GM19023 (cell line): ENCODE measurements around the gene GPR82.
A peak's percentile ranks its signal among the peaks of the same experiment; 100 is the strongest.
"Not testable (repeated sequence)": the region's sequence is repeated elsewhere in the genome, so short reads cannot be mapped to it uniquely, and the experiment has no call there.

Experiments used
- ATAC-seq: cut with Tn5 transposase; IDR thresholded peaks from one replicate; pipeline ENCODE4 v1.9.1; 2021; ENCODE audit warnings: mild to moderate bottlenecking, moderate library complexity; ENCODE audit not compliant: unreplicated experiment

Gene GPR82, protein sequence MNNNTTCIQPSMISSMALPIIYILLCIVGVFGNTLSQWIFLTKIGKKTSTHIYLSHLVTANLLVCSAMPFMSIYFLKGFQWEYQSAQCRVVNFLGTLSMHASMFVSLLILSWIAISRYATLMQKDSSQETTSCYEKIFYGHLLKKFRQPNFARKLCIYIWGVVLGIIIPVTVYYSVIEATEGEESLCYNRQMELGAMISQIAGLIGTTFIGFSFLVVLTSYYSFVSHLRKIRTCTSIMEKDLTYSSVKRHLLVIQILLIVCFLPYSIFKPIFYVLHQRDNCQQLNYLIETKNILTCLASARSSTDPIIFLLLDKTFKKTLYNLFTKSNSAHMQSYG

DNA sequence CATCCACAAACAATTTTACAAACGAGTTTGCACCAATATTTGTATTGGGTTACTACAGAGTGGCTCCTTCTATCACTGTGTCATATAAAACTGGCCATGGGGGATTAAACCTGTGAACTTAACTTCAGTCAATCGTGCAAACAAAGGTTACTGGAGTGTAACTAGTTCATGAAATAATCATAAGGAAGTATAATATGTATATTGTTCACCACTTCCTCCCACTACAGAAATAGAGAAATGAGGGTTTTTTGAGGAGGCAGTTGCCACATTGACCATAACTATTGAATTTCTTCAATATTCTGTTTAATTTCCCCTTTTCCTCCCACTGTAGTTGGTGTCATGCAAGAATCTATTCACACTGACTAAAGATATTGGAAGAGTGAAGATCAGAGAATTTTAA, at the start of gene GPR82:
Gene GPR82, plus strand, starts transcription at position 356 of the 400 bp plus-strand sequence. CDS start 2,846 bp downstream, outside the sequence.
- ATAC-seq: no peak

DNA sequence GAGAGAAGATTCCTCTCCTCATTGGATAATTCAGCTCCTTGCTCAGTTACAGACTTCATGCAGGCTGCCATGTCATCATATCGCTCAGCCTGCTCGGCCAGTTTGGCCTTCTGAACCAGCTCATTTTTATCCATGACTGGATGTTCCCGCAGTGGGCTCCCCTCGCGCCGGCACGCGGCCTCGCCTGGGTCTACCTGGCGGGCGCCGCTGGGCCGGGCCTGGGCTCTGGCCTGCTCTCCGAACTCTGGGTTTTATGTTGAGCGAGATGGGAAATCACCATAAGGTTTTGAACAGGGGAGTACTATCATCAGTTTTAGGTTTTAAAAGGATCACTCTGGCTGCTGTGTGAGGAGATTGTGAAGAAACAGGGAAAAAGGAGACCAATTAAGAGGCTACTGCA, 47.6 kb upstream of the GPR82 start:
- ATAC-seq: not testable (repeated sequence)

DNA sequence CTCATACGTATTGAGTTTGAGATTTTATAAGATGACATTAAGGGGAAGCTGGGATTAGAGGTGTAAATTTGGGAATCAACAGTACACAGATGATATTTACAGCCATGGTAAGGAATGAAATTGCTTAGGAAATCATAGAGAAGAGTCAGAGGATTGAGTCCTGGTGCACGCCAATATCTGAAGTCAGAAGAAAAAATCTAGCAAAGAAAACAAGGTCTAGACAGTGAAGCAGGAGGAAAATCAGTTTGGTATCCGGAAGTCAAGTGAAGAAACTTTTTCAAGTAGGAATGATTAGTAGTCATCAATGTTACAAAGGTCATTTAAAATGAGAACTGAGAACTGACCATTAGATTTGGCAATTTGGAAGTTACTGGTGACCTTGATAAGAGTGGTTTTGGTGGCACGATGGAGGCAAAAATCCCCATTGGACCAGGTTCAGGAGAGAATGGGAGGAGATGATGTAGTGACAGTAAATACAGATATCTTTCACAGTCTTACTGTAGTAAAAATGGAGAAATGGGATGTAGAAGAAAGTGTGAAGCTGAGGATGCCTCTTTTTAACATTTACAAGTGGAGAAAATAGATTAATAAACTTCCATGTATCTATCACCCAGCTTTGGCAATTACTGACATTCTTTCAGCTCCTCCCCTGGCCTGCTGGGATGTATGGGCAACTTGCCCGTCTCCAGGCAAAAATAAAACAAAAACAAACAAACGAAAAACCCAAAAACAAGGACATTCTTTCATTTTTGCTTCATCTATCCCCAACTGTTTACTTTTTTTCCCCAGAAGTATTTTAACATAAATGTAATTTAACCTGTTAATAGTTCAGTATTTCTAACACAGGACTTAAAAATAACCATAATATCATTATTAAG, 46.6 kb upstream of the GPR82 start:
- no peak for ATAC-seq

DNA sequence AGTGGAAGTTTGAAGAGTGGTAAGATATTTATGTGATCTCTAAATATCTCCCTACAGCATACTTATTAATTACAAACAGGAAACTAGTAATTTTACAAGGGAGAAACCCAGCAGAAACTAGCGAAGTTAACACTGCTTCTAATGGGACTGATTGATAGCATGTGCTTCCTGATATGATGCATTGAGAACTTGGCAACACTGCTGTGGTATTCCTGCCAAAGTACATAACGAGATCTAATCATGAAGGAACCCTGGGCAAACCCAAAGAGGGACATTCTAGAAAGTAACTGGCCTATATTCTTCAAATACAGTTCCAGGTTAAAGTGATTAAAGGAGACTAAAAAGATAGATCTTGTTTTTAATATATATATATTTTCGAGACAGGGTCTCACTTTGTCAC, 39.8 kb upstream of the GPR82 start:
- no peak for ATAC-seq

DNA sequence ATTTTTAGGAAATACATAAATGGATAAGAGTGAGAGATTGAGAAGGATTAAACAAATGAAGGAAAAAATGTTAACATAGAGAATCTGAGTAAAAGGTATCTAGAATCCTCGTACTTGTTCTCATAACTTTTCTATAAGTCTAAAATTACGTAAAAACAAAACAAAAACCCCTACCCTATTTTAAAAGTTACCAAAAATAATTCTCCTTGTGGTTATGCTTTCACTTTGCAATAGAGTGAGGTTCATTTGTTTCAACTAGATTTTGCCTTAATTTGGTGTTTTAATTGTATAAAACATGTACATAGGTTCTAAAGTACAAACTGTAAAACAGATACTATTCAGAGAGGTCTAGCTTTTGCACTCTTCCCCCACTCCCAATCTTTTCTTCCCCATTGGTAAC, 39.0 kb upstream of the GPR82 start:
- no peak for ATAC-seq

DNA sequence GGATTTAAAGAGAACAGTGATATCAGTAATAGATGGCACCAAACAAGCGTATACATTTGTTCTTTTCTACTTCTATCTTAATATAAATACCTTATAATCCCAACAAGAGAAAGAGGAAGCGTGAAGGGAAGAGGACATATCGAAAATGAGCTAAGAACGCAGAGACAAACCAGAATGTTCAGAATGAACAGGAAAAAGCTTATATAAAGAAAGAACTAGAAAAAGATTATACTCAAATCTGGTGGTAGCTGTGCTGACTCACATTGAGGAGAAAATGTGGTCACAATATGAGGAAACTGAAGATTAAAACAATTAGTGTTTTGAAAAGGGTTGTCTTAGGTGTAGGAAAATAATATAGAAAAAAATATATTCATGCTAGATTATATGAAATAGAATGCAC, 37.2 kb upstream of the GPR82 start:
- ATAC-seq: no peak

DNA sequence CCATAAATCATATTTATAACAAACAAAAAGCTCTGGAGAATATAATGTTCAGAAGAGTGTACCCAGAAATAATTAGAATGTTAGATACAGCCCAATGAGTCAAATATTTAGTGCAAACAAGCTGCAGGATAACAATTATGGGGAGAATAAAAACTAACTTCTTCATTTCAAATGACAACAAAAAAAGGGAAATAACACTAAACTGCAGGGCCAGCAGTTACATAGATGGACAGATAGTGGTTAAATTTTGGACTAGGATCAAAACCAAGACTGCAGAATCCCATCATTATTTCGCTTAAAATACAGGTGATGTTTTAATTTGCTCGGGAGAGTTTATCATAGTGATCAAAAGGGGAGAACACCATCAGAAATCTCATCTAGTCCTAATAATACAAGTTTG, 35.8 kb upstream of the GPR82 start:
- ATAC-seq: no peak

DNA sequence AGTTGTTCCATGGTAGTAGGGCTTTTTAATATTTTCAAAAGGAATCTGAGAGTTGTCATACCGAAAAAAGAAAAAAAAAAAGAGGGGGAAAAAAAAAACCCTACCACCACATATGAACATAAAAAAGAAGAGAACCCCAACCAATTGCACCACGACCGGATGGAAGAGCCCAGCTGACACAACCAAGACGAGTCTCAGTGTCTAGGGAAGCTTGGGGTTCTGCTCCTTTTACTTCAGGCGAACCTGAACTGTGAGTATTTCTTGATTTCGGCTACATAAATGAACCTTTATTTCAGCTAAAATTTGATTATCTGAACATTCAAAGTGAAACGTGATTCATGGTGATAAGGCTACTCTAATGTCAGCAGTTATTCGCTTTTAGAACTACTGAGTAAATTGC, 35.1 kb upstream of the GPR82 start, which contains the start of gene GPR34:
Gene GPR34, plus strand, starts transcription at position 139 of the 400 bp plus-strand sequence. CDS start 6,661 bp downstream, outside the sequence.
- no peak for ATAC-seq

DNA sequence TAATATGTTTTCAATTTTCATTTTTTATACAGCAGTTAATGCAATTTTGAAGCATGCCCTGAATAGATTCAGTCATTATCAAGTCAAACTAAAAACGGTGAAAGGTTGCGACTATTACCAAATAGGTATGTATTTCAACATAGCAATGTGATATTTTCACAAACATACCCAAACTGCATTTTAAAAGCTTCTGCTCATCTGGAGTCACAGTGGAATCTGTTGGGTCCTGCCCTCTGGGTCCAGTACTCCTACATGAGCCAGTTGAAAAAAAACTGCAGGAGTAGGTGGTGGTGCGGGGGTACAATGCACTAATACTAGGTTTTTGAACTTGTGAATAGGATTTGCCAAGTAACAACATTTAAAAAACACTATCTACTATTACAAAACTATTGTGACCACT, 34.3 kb upstream of the GPR82 start:
- ATAC-seq: no peak

DNA sequence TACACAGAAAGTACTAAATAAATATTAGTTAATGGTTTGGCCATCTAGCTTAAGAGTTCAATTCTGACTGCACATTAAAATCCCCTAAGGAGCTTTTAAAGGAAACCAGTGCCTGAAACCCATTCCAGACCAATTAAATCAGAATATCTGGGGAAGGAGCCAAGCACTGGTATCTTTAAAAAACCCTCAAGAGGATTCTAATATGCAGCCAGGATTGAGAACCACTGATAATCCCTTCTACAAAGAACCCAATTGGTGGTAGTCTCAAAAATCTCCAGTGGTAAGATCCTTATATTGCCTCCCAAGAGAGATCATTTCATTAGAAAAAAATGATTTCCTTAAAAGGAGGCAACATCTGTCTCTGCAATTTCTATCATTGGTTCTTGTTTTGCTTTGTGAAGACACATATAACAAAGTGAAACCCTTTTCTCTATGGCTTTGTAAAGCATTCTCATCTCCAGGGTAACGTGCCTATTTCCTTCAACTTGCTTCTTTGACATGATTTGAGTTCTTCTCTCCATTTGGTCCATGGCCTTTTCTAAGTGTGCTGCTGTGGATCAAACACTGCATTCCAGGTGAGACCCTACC, 31.7 kb upstream of the GPR82 start:
- ATAC-seq: no peak

DNA sequence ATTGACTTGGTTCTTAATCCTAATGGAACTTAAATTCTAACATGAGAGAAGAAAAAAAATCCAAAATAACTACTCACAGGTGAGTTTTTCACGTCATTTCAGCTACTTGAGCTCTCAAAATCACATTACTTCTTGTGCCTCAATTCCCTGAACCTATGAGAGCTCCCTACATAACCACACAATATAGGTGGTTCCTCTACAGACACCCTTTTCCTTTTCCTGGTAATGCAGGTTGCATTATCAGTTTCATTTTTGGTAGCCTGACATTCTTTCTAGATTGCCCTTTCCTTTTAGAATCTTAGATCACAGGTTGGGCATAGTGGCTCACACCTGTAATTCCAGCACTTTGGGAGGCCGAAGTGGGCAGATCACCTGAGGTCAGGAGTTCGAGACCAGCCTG, 31.0 kb upstream of the GPR82 start:
- no peak for ATAC-seq

DNA sequence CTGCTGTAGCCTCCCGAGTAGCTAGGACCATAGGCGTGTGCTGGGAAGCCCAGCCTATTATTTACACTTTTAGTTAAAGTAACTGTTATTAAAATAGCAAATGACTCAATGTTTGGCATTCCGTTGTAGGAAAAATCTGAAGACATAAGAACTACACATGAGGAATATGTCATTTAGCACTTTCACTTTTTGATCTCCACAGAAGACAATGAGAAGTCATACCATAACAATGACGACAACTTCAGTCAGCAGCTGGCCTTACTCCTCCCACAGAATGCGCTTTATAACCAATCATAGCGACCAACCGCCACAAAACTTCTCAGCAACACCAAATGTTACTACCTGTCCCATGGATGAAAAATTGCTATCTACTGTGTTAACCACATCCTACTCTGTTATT, 28.6 kb upstream of the GPR82 start:
- ATAC-seq: no peak

DNA sequence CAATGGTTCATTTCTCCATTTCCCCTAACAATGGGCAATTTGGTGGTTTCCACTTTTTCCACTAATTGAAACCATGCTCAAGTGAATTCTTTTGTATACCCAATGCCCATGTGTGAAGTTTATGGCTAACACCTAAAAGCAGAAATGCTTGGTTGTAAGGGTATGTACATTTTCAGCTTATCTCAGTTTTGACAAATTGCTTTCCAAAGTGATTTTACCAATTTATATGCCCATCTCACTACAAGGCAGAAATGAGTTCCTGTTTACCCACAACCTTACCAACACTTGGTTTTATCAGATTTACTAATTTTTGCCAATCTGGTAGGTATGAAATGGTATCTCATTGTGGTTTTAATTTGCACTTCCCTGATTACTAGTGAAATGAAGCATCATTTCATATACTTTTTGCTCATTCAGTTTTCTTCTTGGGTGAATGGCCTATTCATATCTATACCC, 20.4 kb upstream of the GPR82 start:
- no peak for ATAC-seq

DNA sequence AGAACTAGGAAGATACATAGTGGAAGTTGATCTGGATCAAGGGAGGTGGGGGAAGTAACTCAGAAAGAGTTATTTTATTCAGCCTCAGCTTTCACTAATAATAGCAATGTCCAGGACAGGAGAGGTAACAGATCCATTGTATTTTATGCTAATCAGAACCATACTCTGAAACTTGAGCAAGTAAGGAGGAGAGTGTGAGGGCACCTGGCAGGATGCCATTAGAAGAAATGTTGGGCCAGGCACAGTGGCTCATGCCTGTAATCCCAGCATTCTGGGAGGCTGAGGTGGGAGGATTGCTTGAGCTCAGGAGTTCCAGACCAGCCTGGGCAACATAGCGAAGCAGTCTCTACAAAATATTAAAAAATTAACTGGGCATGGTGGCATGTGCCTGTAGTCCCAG, 18.9 kb upstream of the GPR82 start:
- ATAC-seq: no peak

DNA sequence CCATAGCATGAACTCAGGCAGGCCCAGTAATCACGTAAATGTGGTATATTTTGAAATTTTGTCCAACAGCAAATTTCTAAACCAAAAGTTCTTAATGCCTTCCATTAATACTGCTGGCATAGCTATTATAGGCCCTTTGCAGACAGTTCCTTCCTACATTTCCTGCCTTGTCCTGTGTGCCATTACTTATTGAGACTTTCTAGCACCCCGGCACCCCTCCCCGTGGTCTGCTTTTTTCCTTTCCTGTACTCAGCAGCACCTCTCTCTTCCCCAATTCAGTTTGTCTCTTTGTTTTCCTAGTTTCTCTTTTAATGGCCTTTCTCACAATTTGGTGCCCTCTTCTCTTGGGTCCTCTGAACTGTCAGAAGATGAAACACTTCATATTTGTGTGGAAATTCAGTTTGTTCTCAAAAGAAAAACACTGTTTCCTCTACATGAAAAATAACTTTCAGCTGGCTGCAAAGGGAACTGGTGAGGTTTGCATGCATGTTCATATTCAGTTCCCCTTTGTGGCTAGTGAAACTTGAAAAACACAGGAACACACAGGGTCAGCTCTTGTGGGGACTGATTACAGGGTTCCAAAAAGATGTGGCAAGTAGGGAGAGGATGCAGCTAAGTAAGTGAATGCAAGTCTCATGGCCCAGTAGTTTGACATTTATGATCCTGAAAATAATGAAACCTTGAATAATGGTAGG, 18.2 kb upstream of the GPR82 start:
- ATAC-seq: peak; percentile 82

DNA sequence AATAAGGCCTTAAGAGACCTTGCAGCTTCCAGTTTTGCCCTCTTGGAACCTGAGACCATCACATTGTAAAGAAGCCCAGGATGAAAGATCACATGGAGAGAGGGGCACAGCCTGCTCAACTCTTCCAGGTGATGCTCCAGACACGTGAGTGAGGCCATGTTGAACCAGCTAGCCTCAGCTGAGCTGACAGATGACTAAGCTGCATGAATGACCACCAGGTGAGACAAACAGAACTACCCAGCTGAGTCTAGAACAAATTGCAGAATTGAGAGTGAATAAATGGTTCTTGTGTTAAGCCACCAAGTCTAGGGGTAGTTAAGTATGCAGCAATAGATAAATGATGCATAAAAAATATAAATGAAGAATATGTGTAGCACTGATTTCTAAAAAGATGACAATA, 16.8 kb upstream of the GPR82 start:
- no peak for ATAC-seq

DNA sequence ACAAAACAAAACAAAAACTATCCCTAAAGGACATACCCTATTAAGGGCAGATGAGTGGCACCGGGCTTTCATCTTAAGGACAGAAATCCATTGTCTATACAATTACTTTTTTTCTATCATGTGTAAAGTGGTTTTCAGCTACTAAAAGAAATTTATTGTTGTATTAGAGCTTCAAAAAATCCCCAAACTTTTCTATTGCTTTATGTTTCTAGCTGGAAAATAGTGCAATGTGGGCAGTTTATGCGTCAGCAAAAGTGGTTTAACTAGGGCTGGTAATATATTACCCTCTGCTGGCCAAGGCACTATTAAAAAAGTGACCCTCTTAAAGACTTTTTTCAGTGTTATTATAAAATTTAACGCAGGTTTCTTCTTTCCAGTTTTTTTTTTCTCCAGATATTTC, 15.5 kb upstream of the GPR82 start:
- ATAC-seq: no peak

DNA sequence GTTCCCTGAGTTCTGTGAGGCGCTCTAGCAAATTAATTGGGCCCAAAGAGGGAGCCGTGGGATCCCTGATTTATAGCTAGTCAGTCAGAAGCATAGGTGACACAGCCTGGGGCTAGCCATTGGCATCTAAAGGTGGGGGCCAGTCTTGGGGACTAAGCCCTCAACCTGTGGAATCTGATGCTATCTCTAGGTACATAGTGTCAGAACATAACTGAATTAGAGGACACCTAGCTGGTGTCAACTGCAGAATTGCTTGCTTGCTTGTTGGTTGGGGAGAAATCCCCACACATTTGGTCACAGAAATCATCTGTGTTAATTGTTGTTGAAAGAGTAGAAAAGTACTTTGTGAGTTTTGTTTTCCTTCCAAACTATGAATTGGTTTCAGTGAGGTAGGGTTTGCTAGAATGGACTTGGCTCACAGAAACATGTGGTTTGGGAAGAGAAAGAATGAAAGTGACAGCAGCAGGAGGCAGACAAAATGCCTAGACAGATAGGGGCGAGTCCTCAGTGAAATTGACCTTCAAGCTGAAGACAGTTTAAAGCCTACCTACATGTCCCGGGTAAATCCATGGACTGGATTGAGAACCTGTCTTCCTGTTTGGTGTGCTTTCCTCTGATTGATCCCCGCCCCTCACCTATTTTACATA, 12.8 kb upstream of the GPR82 start:
- ATAC-seq: no peak

DNA sequence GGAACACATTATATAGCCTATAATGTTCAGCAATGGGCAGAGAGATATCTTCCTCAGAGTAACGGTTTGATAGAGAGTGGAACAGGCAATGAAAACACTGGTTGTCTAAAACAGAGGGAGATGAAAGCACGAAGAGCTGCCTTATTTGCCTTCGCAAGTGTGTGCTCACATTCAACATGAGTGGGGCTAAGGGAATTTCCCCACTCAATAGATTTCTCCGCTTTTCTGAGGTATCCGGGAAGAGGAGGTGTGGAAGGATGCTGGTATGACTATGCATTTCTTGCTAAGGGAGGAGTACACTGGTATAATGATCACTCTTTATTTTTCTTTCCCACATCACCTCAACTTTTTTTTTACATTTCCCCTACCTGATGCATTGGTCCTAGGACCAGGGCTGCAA, 7.8 kb upstream of the GPR82 start:
- no peak for ATAC-seq

DNA sequence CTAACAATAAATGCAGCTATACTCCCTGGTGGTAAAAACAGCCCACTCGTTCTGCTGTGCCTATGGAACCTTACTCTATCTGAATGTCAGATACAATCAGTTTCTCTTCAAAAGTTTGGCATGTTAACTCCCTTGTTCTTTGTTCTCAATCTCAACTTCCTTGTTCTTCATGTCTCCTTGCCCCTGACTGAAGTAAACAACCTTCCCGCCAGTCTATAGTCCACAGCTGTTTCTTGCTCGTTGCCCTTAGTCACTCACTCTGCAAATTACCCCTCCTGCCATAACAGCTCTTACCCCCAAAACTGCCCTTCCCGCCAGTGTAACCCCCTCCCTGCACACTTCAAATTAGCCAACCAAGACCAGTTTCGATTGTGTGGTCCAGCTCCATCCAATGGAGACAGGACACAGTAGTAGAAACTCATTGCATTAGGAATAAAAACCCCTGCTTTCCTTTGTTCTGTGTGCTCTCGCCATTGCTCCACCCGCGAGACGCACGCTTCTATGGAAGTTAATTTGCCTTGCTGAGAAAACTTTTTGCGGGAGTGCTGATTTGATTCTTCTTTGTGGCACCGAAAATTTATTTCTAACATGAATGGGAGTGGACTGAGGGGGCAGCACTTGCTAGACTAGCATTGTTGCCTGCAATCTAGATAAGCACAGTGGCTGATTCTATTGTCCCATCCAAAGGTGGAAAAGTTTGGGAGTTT, 7.1 kb upstream of the GPR82 start:
- no peak for ATAC-seq
